BE2C (cell line): Measurements from ENCODE around the gene MMP12.
"Not testable (repeated sequence)": the region's sequence is repeated elsewhere in the genome, so short reads cannot be mapped to it uniquely, and the experiment has no call there.

Experiments used
- DNase-seq: peaks from one replicate; pipeline ENCODE4 v3.0.0-alpha.2; 2020
- H3K27me3 ChIP-seq: fragments of 250-450 bp; sonication (Bioruptor Pico); 2 replicates; pipeline ENCODE4 v1.5.1; 2020; ENCODE audit warnings: mild to moderate bottlenecking
- H3K36me3 ChIP-seq: fragments of 250-450 bp; sonication (Bioruptor Pico); 2 replicates; pipeline ENCODE4 v1.5.1; 2020; ENCODE audit warnings: mild to moderate bottlenecking
- H3K4me1 ChIP-seq: fragments of 250-450 bp; sonication (Bioruptor Pico); 2 replicates; pipeline ENCODE4 v1.5.1; 2020
- H3K4me3 ChIP-seq: 2 replicates; pipeline ENCODE4 v1.5.1; 2011; ENCODE audit warnings: low read depth, low read length
- H3K9me3 ChIP-seq: fragments of 250-450 bp; sonication (Bioruptor Pico); 2 replicates; pipeline ENCODE4 v1.5.1; 2020
- TF ChIP-seq, protein P1 (sequence below): IDR thresholded peaks from 2 replicates; pipeline ENCODE4 v1.5.1; 2012; ENCODE audit warnings: mild to moderate bottlenecking, low read depth, low read length

MMP12 gene

DNA sequence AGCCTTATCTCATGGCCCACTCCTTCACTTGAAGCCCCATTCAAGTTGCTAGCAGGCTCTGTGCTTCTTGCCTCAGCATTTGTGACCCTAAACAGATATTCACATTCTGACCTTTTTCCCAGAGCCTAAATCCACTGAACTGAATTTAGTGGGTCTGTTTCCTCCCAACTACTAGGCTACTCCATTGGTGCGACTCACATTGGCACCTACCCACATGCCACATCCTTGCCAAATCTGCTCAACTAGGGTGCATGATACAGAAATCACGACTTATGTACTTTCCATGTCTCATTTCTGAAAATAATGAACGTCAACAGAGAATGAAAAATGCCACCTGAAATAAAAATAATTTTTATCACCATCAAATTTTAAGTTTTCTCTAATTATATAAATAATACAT, 8.4 kb upstream of the MMP12 start:
- TF ChIP-seq, protein P1, sequence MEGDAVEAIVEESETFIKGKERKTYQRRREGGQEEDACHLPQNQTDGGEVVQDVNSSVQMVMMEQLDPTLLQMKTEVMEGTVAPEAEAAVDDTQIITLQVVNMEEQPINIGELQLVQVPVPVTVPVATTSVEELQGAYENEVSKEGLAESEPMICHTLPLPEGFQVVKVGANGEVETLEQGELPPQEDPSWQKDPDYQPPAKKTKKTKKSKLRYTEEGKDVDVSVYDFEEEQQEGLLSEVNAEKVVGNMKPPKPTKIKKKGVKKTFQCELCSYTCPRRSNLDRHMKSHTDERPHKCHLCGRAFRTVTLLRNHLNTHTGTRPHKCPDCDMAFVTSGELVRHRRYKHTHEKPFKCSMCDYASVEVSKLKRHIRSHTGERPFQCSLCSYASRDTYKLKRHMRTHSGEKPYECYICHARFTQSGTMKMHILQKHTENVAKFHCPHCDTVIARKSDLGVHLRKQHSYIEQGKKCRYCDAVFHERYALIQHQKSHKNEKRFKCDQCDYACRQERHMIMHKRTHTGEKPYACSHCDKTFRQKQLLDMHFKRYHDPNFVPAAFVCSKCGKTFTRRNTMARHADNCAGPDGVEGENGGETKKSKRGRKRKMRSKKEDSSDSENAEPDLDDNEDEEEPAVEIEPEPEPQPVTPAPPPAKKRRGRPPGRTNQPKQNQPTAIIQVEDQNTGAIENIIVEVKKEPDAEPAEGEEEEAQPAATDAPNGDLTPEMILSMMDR, result no peak
- no peaks in the 10 kb centered on the region for H3K4me1 ChIP-seq
- H3K9me3 ChIP-seq, result no peaks in the 10 kb centered on the region
- DNase-seq, result no peak
- no peaks in the 10 kb centered on the region for H3K36me3 ChIP-seq
- no peak overlapping the region for H3K4me3 ChIP-seq
- no peaks in the 10 kb centered on the region for H3K27me3 ChIP-seq

DNA sequence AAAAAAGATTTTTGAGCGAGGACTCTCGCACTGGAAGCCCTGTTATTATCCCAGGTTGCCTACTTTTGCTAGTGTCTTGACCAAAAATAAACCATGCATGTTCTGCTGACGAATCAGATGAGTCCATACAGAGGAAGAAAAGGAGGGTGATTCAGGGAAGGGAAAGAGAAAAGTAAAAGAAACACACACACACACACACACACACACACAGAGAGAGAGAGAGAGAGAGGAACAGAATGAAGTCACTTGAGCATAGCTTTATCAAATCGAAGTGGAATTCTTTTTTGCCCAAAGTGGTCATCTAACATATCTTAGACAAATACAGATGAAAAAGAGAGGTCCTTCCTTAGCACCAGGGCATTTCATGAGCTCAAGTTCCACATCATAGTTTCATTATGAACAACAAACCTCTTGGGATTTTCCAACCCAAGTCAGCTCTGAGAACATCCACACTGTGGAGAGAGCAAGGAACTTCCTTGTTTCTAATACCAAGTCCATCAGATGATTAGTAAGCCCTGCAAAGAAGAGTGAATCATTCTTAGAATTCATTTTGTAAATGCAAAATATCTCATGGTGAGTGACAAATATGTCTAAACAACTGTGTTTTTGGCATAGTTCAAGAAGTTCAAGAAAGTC, 7.7 kb upstream of the MMP12 start:
- Histone ChIP-seq H3K4me3 (no peak overlapping the region), H3K36me3 (no peaks in the 10 kb centered on the region), H3K9me3 (no peaks in the 10 kb centered on the region), H3K27me3 (no peaks in the 10 kb centered on the region), H3K4me1 (no peaks in the 10 kb centered on the region)
- DNase-seq, result no peak
- TF ChIP-seq, protein P1, result no peak

DNA sequence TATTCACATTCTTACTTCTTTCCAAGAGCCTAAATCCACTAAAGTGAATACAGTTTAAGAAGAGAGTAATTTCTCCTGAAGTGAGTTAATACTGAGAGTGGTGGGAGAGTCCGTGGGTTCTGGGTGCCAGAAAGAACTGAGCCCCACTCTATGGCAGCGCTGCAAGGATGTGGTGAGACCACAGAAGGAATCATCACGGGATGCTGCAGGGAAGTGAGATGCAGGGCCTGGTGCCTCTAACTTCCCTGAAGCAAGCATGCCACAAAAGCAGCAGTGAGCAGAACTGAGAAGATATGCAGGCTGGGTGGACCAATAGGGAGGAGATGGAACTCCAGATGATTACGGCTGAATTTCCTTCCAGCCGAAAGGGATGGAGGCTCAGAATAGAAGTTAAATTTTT, 5.0 kb upstream of the MMP12 start:
- Histone ChIP-seq H3K4me1 (no peaks in the 10 kb centered on the region), H3K4me3 (no peak overlapping the region), H3K27me3 (0 out of 2 replicates have a peak, but pooled peaks cover 3% of the 10 kb centered on the region), H3K36me3 (no peaks in the 10 kb centered on the region), H3K9me3 (no peaks in the 10 kb centered on the region)
- TF ChIP-seq, protein P1, result no peak
- DNase-seq, result no peak

DNA sequence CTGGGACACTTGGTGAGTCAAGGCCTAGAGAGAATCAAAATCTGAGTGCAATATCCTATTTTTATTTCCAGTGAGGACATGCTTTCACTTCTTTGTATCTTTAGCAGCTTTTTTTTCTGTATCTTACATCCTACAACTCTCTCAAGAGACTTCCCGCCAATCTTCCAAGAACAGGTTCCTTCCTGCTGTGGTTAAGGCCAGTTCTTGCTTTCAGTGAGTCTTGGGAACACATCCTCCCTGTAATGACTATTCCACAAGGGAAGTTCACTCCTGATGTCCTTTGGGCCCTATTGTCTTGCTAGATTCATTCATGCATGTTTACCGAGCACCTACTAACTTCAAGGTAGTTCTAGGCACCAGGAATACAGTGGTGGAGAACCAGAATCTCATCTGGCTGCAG, 3.8 kb upstream of the MMP12 start:
- no peak for DNase-seq
- Histone ChIP-seq H3K4me1 (no peaks in the 10 kb centered on the region), H3K27me3 (0 out of 2 replicates have a peak, but pooled peaks cover 5% of the 10 kb centered on the region), H3K4me3 (no peak overlapping the region), H3K36me3 (no peaks in the 10 kb centered on the region), H3K9me3 (no peaks in the 10 kb centered on the region)
- TF ChIP-seq, protein P1, result no peak

DNA sequence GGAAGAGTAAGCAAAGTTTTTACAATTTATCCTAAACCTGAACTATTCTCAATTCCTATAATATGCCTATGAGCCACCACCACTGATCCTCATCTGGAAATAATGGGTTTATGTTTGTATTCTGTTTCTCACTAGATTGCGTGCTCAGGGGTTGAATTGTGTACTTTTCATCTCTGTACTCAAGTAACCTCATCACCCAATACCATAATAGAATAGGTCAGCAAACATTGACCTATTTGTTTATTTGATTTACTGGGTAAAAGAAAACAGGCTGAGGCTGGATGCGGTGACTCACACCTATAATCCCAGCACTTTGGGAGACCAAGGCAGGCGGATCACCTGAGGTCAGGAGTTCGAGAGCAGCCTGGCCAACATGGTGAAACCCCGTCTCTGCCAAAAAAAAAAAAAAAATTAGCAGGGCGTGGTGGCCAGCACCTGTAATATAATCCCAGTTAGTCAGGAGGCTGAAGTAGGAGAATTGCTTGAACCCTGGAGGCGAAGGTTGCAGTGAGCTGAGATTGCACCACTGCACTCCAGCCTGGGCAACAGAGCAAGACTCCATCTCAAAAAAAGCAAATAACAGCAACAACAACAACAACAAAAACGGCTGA, 5.3 kb downstream of the MMP12 start:
- H3K27me3 ChIP-seq, H3K9me3 ChIP-seq, H3K4me1 ChIP-seq, DNase-seq, H3K4me3 ChIP-seq, H3K36me3 ChIP-seq: not testable (repeated sequence)

DNA sequence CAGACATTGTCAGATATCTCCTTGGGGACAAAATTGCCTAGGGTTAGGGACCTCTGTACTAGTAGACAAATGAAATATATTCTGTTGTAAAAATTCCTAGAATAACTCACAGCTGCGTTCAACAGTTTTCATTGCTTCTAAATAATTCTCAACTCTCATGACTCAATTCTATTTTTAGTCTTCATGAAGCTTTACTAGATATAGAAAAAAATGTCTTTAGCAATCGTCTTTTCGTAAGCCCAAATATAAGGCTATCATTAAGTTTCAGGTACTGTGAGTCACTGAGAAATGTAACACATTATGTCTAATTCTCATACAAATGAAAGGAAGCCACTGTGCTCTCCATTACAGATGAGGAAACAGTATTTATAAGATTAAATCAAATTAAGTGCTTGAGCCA, 6.4 kb downstream of the MMP12 start:
- Histone ChIP-seq H3K4me3 (no peak overlapping the region), H3K9me3 (no peaks in the 10 kb centered on the region), H3K36me3 (no peaks in the 10 kb centered on the region), H3K27me3 (no peaks in the 10 kb centered on the region; the same call in 1 of the 2 replicates), H3K4me1 (no peaks in the 10 kb centered on the region)
- DNase-seq, result no peak
- TF ChIP-seq, protein P1, result no peak
